Type B pancreatic cell (in vitro differentiated cells): Measurements from ENCODE around the gene HAPLN2. TPM values are rescaled to one million over a fixed set of nuclear protein-coding genes. Genes with fewer than 3 reads are reported as not detected.
"Not testable (repeated sequence)": the region's sequence is repeated elsewhere in the genome, so short reads cannot be mapped to it uniquely, and the experiment has no call there.

Experiments
- DNase-seq: peaks from one replicate; pipeline ENCODE4 v3.0.0; 2021; ENCODE audit warnings: mixed read lengths; ENCODE audit not compliant: unreplicated experiment; ENCODE audit errors: extremely low spot score
- H3K27ac Mint-ChIP-seq: 2 replicates; pipeline ENCODE4 v1.8.0; 2021; ENCODE audit warnings: mild to moderate bottlenecking, mixed read lengths
- H3K27me3 Mint-ChIP-seq: 2 replicates; pipeline ENCODE4 v1.8.0; 2021; ENCODE audit warnings: mixed read lengths
- H3K36me3 Mint-ChIP-seq: 2 replicates; pipeline ENCODE4 v1.8.0; 2021; ENCODE audit warnings: mixed read lengths
- H3K4me1 Mint-ChIP-seq: one replicate; pipeline ENCODE4 v1.8.0; 2021; ENCODE audit warnings: mixed read lengths; ENCODE audit not compliant: unreplicated experiment
- H3K4me3 Mint-ChIP-seq: 2 replicates; pipeline ENCODE4 v1.8.0; 2021; ENCODE audit warnings: mild to moderate bottlenecking, mixed read lengths
- H3K9me3 Mint-ChIP-seq: 2 replicates; pipeline ENCODE4 v1.8.0; 2021; ENCODE audit warnings: mixed read lengths
- CTCF ChIP-seq: fragments of 200-600 bp; sonication (generic); conservative IDR thresholded peaks from 2 replicates; pipeline ENCODE4 v1.5.0; 2021; ENCODE audit warnings: antibody characterized with exemption, mild to moderate bottlenecking
- total RNA-seq: library from RNA; stranded (reverse); gene quantifications from 2 replicates; pipeline ENCODE4 v1.2.1, GENCODE V29; 2021; ENCODE audit warnings: low replicate concordance

HAPLN2 gene
- total RNA-seq, 1 donor from 2014 or later = not detected

GRCh38 chr1:156583821-156584622 is 35.2 kb upstream of the HAPLN2 start:
- peak; percentile 92 for TF ChIP-seq CTCF
- no peaks in the 10 kb centered on the region for H3K36me3 Mint-ChIP-seq
- no peak for DNase-seq
- H3K27ac Mint-ChIP-seq = peak overlapping the region; percentile 29
- H3K4me1 Mint-ChIP-seq = peaks cover 4% of the 10 kb centered on the region
- H3K27me3 Mint-ChIP-seq = peaks cover 14% of the 10 kb centered on the region
- no peaks in the 10 kb centered on the region for H3K9me3 Mint-ChIP-seq
- no peak overlapping the region for H3K4me3 Mint-ChIP-seq

GRCh38 chr1:156584813-156585212 is 34.4 kb upstream of the HAPLN2 start:
- DNase-seq = no peak
- H3K27ac Mint-ChIP-seq = no peak overlapping the region
- TF ChIP-seq CTCF = peak; percentile 52

GRCh38 chr1:156586323-156586722 is 32.9 kb upstream of the HAPLN2 start:
- Mint-ChIP-seq H3K9me3 (no peaks in the 10 kb centered on the region), H3K27ac (no peak overlapping the region), H3K27me3 (peaks cover 11% of the 10 kb centered on the region), H3K4me3 (no peak overlapping the region), H3K36me3 (no peaks in the 10 kb centered on the region), H3K4me1 (peaks cover 7% of the 10 kb centered on the region)
- no peak for TF ChIP-seq CTCF
- DNase-seq = no peak

More at GRCh38 chr1:156584813-156585212, 34.4 kb upstream of the HAPLN2 start:
- no peaks in the 10 kb centered on the region for H3K36me3 Mint-ChIP-seq
- no peak overlapping the region for H3K4me3 Mint-ChIP-seq
- peaks cover 14% of the 10 kb centered on the region for H3K27me3 Mint-ChIP-seq
- peaks cover 4% of the 10 kb centered on the region for H3K4me1 Mint-ChIP-seq
- H3K9me3 Mint-ChIP-seq = no peaks in the 10 kb centered on the region

- no peaks in the 10 kb centered on the region for H3K9me3 Mint-ChIP-seq
- peaks cover 11% of the 10 kb centered on the region for H3K27me3 Mint-ChIP-seq
- H3K27ac Mint-ChIP-seq = no peak overlapping the region
- TF ChIP-seq CTCF = no peak
- no peak for DNase-seq
- no peak overlapping the region for H3K4me3 Mint-ChIP-seq
- H3K36me3 Mint-ChIP-seq = no peaks in the 10 kb centered on the region
- H3K4me1 Mint-ChIP-seq = peaks cover 8% of the 10 kb centered on the region
Observed at GRCh38 chr1:156586892-156587477, 32.2 kb upstream of the HAPLN2 start.

GRCh38 chr1:156587927-156588326 is 31.3 kb upstream of the HAPLN2 start:
- H3K36me3 Mint-ChIP-seq, H3K4me3 Mint-ChIP-seq, DNase-seq, H3K27ac Mint-ChIP-seq, H3K9me3 Mint-ChIP-seq, H3K4me1 Mint-ChIP-seq: not testable (repeated sequence)
- peaks cover 11% of the 10 kb centered on the region for H3K27me3 Mint-ChIP-seq

- H3K27me3 Mint-ChIP-seq = peaks cover 8% of the 10 kb centered on the region
- no peak overlapping the region for H3K4me3 Mint-ChIP-seq
- peaks cover 4% of the 10 kb centered on the region for H3K4me1 Mint-ChIP-seq
- H3K9me3 Mint-ChIP-seq = no peaks in the 10 kb centered on the region
- no peak overlapping the region for H3K27ac Mint-ChIP-seq
- DNase-seq = no peak
- no peak for TF ChIP-seq CTCF
- no peaks in the 10 kb centered on the region for H3K36me3 Mint-ChIP-seq
Observed at GRCh38 chr1:156589546-156589945, 29.7 kb upstream of the HAPLN2 start.
